GM06990 (cell line): ENCODE data around the gene MGMT.

Source experiments
- DNase-seq: peaks from one replicate; pipeline ENCODE4 v3.0.0-alpha.2; 2011; ENCODE audit not compliant: insufficient read length; ENCODE audit errors: extremely low read depth
- H3K27me3 ChIP-seq: replicated peaks from 2 replicates; pipeline ENCODE4 v1.6.0; 2011; ENCODE audit warnings: low read length; ENCODE audit not compliant: control insufficient read depth, insufficient read depth
- H3K36me3 ChIP-seq: 2 replicates; pipeline ENCODE4 v1.5.1; 2011; ENCODE audit warnings: low read length; ENCODE audit not compliant: control insufficient read depth, insufficient read depth
- H3K4me3 ChIP-seq: replicated peaks from 2 replicates; pipeline ENCODE4 v1.5.1; 2011; ENCODE audit warnings: low read depth, mild to moderate bottlenecking, control low read depth, low read length
- TF ChIP-seq, protein P1 (sequence below): IDR thresholded peaks from 2 replicates; pipeline ENCODE4 v1.5.1; 2011; ENCODE audit warnings: low read length, control low read depth, mild to moderate bottlenecking, inconsistent platforms; ENCODE audit not compliant: insufficient read depth, poor library complexity, severe bottlenecking

MGMT gene

DNA sequence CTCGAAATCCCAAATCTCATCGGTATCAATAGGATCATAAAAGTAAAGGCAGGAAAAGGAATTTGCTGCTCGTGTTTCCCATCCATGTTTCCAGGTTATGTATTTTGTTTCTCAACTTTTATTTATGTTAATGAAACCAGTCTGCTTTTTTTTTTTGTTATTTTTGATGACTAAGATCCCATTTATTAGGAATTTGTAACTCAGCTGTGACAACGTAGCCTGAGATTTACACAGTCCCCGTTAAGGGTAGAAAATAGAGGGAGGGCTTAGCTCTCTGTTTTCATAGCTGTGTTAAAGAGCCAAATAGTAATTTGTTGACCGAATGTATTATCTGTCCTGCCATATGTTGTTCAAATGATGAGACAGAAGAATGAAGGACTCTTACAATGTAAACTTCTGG, 164.0 kb downstream of the MGMT start:
- no peaks in the 10 kb centered on the region for H3K27me3 ChIP-seq
- H3K36me3 ChIP-seq: no peaks in the 10 kb centered on the region
- H3K4me3 ChIP-seq: no peak overlapping the region
- TF ChIP-seq, protein P1, sequence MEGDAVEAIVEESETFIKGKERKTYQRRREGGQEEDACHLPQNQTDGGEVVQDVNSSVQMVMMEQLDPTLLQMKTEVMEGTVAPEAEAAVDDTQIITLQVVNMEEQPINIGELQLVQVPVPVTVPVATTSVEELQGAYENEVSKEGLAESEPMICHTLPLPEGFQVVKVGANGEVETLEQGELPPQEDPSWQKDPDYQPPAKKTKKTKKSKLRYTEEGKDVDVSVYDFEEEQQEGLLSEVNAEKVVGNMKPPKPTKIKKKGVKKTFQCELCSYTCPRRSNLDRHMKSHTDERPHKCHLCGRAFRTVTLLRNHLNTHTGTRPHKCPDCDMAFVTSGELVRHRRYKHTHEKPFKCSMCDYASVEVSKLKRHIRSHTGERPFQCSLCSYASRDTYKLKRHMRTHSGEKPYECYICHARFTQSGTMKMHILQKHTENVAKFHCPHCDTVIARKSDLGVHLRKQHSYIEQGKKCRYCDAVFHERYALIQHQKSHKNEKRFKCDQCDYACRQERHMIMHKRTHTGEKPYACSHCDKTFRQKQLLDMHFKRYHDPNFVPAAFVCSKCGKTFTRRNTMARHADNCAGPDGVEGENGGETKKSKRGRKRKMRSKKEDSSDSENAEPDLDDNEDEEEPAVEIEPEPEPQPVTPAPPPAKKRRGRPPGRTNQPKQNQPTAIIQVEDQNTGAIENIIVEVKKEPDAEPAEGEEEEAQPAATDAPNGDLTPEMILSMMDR: no peak
- DNase-seq: no peak

DNA sequence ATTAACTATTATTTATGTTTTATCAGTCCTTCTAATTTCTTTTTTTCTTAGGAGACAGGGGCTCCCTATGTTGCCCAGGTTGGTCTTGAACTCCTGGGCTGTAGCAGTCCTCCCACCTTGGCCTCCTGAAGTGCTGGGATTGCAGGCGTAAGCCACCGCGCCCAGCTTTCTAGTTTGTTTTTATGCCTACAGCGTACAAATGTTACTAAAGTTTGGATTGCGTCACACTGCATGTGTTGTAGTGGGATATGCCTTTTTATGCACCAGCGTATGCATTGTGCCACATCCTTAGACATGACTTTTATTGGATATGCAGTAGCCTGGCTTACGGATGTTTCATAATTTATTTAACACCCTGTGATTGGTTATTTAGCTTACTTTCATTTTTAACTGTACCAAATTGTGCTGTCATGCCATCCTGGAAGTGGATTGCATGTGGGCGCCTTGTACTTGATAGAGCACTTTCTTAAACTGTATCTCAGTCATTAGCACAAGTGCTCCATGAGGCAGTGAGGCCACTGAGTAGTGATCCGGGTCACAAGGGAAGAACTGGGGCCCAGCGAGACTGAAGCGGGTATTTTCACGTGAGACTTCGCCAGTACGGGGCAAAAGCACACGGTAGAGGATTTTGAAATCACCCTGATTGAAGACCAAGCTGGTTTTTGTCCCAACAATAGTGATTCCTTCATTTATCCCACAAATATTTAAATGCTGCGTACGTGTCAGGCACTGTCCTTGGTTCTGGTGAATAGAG, 165.0 kb downstream of the MGMT start:
- Histone ChIP-seq H3K36me3 (no peaks in the 10 kb centered on the region), H3K27me3 (no peaks in the 10 kb centered on the region), H3K4me3 (no peak overlapping the region)
- DNase-seq: no peak
- TF ChIP-seq, protein P1: no peak

DNA sequence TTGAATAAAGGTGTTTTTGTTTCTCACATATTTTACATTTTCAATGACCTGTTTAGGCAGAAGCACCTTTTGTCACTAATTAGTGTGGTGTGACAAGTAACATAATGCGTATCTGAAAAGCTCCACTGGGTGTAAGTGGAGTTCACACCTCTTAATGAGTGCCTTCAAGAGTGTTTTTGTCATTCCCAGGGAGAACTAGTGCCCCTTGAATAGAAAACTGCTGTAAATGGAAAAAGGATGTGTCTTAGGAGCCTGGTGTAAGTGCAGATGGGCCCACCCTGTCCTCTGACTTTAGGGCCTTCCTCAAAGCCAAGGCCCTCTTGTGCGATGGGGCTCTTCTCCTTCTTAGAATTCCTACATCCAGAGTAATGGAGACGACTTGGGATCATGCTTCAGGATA, 170.0 kb downstream of the MGMT start:
- H3K4me3 ChIP-seq: no peak overlapping the region
- no peaks in the 10 kb centered on the region for H3K27me3 ChIP-seq
- H3K36me3 ChIP-seq: no peaks in the 10 kb centered on the region
- TF ChIP-seq, protein P1: no peak
- no peak for DNase-seq

DNA sequence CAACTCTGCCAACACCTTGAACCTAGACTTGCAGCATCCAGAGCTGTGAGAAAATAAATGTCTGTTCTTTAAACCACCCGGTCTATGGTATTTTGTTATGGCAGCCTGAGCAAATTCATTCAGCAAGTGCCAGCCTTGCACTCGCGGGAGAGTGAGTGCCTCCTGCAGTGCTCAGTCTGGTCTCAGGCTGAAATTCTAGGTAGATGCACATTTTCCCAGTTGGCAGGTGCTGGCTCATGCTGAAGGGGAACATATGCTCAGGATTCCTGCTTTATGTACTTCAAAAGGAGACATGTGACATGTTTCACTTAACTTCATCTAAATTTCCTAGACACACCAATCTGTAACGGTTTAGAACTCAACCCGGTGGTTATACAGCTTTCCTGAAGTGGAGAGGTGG, 170.8 kb downstream of the MGMT start:
- Histone ChIP-seq H3K4me3 (no peak overlapping the region), H3K36me3 (no peaks in the 10 kb centered on the region), H3K27me3 (no peaks in the 10 kb centered on the region)
- no peak for DNase-seq
- TF ChIP-seq, protein P1: no peak

DNA sequence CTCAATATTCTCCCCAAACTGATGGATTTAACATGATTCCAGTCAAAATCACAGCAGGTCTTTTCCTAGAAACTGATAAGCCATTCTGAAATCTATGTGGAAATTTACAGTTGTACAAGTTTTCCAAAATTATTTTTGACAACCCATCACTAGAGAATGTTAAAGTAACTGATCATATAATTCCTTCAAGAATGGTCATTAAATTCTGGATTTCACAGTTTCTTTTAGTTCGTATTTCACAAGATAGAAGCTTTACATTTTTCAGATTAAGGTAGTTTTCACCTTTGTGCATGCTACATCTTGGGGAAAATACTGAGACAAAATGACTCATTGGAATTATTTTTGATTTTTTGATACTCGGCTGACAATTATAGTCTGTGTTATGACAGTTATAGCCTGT, 174.3 kb downstream of the MGMT start:
- TF ChIP-seq, protein P1: no peak
- no peak overlapping the region for H3K4me3 ChIP-seq
- no peaks in the 10 kb centered on the region for H3K27me3 ChIP-seq
- no peak for DNase-seq
- no peaks in the 10 kb centered on the region for H3K36me3 ChIP-seq

DNA sequence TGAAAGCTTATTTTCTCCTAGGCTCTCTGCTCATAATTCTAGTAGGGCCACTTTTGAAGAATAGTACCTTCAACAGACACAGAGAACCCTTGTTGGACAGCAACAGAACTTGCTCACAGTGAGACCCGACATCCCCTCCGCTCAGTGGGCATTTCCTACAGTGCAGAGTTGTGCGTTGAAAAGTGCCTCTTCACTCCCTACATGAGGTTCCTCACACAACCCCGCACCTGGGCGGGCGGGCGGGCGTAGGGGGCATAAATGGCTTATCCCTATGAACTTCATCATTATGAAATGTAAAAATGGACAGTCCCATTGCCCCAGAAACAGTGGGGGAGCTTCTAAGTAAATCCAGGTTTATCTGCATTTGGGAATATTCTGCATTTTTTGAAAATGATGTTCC, 174.9 kb downstream of the MGMT start:
- DNase-seq: no peak
- Histone ChIP-seq H3K27me3 (no peaks in the 10 kb centered on the region), H3K36me3 (no peaks in the 10 kb centered on the region), H3K4me3 (no peak overlapping the region)
- TF ChIP-seq, protein P1: no peak
